ENCODE measurements around the gene LIG1. TPM values are rescaled to one million over a fixed set of nuclear protein-coding genes. Genes with fewer than 3 reads are reported as not detected.

The LIG1 gene
- total and polyA plus RNA-seq, 2 of the 13 experiments (the other 11 are each of a cell fraction or from before 2014, with no cell fraction given): 20.1 to 64.4 TPM

DNA sequence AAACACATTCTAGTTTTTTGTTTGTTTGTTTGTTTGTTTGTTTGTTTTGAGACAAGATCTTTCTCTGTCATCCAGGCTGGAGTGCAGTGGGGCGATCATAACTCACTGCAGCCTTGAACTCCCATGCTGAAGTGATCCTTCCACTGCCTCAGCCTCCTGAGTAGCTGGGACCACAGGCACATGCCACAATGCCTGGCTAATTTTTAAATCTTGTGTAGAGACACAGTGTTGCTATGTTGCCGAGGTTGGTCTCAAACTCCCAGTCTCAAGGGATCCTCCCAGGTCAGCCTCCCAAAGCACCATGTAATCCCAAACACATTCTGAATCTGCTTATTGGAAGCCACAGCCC lies 75.3 kb downstream of the LIG1 start (continued):
- TF ChIP-seq, protein P1, sequence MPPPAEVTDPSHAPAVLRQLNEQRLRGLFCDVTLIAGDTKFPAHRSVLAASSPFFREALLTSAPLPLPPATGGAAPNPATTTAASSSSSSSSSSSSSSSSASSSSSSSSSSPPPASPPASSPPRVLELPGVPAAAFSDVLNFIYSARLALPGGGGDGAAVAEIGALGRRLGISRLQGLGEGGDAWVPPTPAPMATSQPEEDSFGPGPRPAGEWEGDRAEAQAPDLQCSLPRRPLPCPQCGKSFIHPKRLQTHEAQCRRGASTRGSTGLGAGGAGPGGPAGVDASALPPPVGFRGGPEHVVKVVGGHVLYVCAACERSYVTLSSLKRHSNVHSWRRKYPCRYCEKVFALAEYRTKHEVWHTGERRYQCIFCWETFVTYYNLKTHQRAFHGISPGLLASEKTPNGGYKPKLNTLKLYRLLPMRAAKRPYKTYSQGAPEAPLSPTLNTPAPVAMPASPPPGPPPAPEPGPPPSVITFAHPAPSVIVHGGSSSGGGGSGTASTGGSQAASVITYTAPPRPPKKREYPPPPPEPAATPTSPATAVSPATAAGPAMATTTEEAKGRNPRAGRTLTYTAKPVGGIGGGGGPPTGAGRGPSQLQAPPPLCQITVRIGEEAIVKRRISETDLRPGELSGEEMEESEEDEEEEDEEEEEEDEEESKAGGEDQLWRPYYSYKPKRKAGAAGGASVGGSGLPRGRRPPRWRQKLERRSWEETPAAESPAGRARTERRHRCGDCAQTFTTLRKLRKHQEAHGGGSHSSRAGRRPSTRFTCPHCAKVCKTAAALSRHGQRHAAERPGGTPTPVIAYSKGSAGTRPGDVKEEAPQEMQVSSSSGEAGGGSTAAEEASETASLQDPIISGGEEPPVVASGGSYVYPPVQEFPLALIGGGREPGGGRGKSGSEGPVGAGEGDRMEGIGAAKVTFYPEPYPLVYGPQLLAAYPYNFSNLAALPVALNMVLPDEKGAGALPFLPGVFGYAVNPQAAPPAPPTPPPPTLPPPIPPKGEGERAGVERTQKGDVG (CRISPR knock-in tag; IDR thresholded peaks at IDR 0.05; ENCODE audit: borderline replicate concordance): no peak
- TF ChIP-seq ZNF7 (CRISPR knock-in tag; IDR thresholded peaks at IDR 0.05) (no peak), ZNF382 (CRISPR knock-in tag; IDR thresholded peaks at IDR 0.05; ENCODE audit: borderline replicate concordance) (no peak), REXO4 (CRISPR knock-in tag; IDR thresholded peaks at IDR 0.05; ENCODE audit: borderline replicate concordance) (no peak)
- TF ChIP-seq, protein P2, sequence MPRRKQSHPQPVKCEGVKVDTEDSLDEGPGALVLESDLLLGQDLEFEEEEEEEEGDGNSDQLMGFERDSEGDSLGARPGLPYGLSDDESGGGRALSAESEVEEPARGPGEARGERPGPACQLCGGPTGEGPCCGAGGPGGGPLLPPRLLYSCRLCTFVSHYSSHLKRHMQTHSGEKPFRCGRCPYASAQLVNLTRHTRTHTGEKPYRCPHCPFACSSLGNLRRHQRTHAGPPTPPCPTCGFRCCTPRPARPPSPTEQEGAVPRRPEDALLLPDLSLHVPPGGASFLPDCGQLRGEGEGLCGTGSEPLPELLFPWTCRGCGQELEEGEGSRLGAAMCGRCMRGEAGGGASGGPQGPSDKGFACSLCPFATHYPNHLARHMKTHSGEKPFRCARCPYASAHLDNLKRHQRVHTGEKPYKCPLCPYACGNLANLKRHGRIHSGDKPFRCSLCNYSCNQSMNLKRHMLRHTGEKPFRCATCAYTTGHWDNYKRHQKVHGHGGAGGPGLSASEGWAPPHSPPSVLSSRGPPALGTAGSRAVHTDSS (CRISPR knock-in tag; conservative IDR thresholded peaks at IDR 0.05): no peak

DNA sequence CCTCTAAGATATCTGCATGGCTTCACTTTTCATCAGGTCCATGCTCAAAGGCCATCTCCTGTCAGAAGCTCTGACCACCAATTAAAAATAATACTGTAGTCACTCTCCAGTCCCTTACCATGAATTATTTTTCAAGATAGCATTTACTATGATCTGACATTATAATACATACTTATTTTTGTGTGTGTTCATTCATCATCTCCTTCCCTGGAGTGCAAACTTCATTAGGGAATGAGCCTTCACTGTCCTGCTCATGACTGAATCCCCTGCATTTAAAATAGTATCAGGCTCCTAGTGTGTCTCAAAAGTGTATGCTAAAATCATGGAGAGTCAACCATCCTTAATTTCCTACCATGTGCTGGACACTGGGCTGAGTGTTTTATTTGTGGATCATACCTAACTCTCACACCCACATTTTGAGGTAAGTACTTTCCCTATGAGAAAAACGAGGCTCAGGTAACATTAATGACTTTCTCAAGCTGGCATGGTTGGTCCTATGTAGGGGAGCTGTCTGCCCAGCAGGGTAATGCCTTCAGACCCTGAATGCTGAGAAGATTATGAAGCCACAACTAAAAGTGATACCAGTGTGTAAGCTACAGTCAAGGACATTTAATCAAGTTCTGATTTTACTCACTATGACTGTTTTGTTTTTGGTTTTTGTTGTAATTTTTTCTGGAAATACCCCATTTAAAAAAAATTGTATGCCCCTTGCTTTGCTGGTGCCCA lies 75.9 kb downstream of the LIG1 start:
- whole genome bisulfite sequencing (ENCODE audit: low lambda C conversion rate): 0% methylated on average over 1 of the region's 1 CpG
- Histone ChIP-seq H4K20me1 (ENCODE audit: insufficient read depth, low read length) (no peaks in the 10 kb centered on the region), H3K27me3 (ENCODE audit: control insufficient read depth in 1 of 2, insufficient read depth in 2 of 2, low read length in 2 of 2) (no peaks in the 10 kb centered on the region; a peak in 1 of 5 replicates), H3K4me2 (ENCODE audit: low read depth, low read length) (no peak overlapping the region), H3K79me2 (ENCODE audit: insufficient read depth, low read length) (no peaks in the 10 kb centered on the region), H3K36me3 (replicated peaks in 1 of 2; ENCODE audit: control insufficient read depth in 1 of 2, insufficient read depth in 2 of 2, low read length in 2 of 2) (no peaks in the 10 kb centered on the region), H3K4me1 (ENCODE audit: insufficient read depth, low read length) (no peaks in the 10 kb centered on the region), H3K9ac (ENCODE audit: insufficient read depth, low read depth, low read length) (no peak overlapping the region), H3K9me3 (ENCODE audit: low read length) (no peaks in the 10 kb centered on the region), H2AFZ (ENCODE audit: low read length) (no peak overlapping the region), H3K4me3 (replicated peaks in 1 of 3; ENCODE audit: insufficient read depth in 1 of 3, low read depth in 2 of 3, low read length in 3 of 3) (no peak overlapping the region), H3K27ac (ENCODE audit: extremely low read length, insufficient read depth, low read length) (no peak overlapping the region)
- in situ Hi-C loops (cut with HindIII; ENCODE audit: extremely low pct_ligation_motif_present, low pct_unique_long_range_greater_than_20kb): no loop called here
- DNase-seq (ENCODE audit: low spot score) (no peak), ATAC-seq (no peak), FAIRE-seq (no peak)
- BruUV-seq (replicated peaks): no TSS peak
- CTCF ChIA-PET (ENCODE audit: low intra/inter-chr PET ratio, low total read pairs): no interaction called here
- TF ChIP-seq TP53 (CRISPR knock-in tag; conservative IDR thresholded peaks at IDR 0.05) (no peak), SRSF1 (optimal IDR thresholded peaks at IDR 0.05; ENCODE audit: low read depth, low read length) (no peak), RFX3 (CRISPR knock-in tag; IDR thresholded peaks at IDR 0.05) (no peak), ZFP82 (CRISPR knock-in tag; IDR thresholded peaks at IDR 0.05; ENCODE audit: borderline replicate concordance) (no peak), HDAC2 (CRISPR knock-in tag; IDR thresholded peaks at IDR 0.05) (no peak), MEIS2 (CRISPR knock-in tag; IDR thresholded peaks at IDR 0.05) (no peak), ZNF207 (IDR thresholded peaks at IDR 0.05; ENCODE audit: borderline replicate concordance) (no peak), ZNF703 (CRISPR knock-in tag; IDR thresholded peaks at IDR 0.05; ENCODE audit: borderline replicate concordance) (no peak), PRMT3 (CRISPR knock-in tag; IDR thresholded peaks at IDR 0.05; ENCODE audit: borderline replicate concordance, low read depth) (no peak), ZBTB3 (CRISPR knock-in tag; IDR thresholded peaks at IDR 0.05; ENCODE audit: borderline replicate concordance, low read depth) (no peak)
- intact Hi-C loops (cut with micrococcal nuclease; ENCODE audit: unreplicated experiment): no loop called here
- POLR2A ChIA-PET: no interaction called here
